Hematopoietic multipotent progenitor cell (in vitro differentiated cells): ENCODE data around the gene ELOVL4. TPM values are rescaled to one million over a fixed set of nuclear protein-coding genes. Genes with fewer than 3 reads are reported as not detected.

ENCODE experiments used
- DNase-seq, 3 donors: peaks; one replicate each; pipeline ENCODE4 v3.0.0-alpha.2; 2011 to 2015; ENCODE audit warnings: low read depth in 2 of 3, low spot score in 2 of 3
- total RNA-seq: library from RNA; depleted of rRNA; stranded (reverse); fragments of >200 nt; gene quantifications from one replicate; pipeline ENCODE4 v1.2.3, GENCODE V29; 2012

Gene ELOVL4
- total RNA-seq, 1 donor: under 0.01 TPM

DNA sequence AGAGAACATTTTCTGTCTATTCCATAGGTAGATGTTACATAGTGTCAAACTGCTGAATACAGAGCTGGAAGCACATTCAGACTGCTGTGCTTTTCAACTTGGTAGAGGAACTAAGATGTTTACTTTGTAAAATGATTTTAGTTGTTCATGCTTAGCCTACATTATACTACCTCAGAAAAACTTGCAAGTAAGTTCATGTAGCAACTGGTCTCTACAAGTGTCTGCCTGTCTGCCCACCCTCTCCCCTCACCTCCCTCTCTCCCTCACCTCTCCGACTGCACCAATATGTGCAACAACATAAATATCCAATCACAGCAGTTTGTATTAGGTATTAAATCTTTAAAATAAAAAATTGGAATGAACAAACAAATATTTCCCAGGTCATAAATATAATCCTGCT lies 25.3 kb downstream of the ELOVL4 start:
- no peak for DNase-seq

DNA sequence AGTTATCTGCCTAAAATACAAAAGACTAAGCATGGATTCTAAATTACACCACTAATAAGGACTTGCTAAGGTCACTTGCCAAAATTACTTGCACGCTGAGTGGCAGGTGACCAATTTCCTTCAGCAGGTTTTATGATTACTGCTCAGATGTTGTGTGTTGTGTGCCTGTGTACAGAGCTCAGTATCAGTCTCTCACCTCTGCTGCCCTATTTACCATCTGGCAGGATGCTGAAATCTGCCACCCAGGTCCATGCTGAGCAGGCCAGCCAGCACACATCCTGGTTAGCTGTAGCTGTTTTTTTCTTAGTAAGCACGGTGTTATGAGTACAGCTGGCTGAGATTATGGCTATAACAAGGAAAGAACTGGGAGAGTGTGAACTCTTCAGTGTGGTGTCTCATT lies 34.0 kb downstream of the ELOVL4 start:
- DNase-seq: no peak

DNA sequence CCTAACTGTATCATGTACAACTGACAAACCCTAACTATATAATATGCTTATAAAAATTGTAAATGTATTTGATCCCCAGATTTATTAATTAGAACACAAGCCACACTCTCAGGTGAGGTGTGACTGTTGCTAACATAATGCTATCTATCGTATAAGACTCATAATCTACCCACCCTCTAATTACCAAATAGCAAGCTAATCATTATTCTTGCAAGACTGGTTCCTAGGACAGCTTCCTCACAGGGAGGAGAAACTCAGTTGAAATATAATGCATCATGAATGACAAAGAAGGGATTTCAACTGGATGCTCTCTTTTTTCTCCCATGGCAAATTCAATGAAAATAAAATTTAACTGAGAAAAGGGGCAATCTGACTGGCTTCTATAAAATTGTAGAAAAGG lies 35.4 kb downstream of the ELOVL4 start:
- no peak for DNase-seq

DNA sequence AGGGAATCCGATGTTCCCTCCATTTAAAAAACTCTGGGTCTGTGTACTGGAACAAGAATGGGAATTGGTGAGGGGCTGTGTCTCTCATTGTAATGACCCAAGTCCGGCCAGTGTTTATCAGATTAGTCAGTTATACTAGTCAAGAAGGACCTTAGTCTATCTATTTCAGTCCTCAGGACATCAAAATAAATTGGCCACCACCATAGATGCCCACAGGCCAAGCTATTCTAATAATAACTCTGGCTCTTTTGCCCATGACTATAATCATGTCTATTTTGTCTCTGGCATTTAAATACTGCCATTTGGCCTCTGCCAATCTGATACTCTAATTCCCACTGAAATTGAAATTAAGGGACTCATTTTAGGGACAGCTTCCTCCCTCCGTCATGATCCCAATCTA lies 37.8 kb downstream of the ELOVL4 start:
- DNase-seq: no peak

DNA sequence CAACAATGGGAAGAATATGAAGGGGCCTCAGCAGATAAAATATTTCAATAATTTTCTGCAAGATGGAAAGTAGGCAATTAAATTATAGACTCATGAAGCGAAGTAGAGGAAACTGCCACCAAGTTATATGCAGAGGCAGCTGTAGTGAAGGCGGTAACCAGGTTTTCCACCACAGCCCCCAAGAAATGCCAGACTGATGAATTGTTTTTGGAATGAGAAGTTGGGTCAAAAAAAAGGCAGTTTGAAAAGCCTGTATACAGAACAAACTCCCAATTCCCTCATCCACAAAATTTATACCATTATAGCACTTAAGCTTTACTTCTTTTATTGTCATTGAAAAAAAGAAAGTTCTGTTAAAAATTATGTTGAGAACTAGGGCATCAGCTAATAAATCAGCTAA lies 45.3 kb downstream of the ELOVL4 start:
- DNase-seq: no peak

DNA sequence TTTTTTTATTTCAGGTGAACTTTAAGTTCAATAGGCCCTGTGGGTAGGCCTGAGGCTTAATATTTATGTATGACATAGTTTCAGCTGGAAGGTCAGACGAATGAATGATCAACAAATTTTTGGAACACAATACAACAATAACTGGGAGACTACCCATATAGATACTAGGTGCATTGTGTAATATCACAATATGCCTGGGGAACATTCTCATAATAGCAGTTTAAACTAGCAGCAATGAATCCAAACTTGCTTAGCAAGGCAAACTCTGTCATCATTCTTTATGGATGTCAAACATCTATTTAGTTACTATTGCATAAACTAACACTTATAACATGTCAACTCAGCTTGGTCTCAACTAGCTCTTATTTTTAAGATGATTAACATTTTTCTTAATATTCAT lies 49.3 kb downstream of the ELOVL4 start:
- no peak for DNase-seq

DNA sequence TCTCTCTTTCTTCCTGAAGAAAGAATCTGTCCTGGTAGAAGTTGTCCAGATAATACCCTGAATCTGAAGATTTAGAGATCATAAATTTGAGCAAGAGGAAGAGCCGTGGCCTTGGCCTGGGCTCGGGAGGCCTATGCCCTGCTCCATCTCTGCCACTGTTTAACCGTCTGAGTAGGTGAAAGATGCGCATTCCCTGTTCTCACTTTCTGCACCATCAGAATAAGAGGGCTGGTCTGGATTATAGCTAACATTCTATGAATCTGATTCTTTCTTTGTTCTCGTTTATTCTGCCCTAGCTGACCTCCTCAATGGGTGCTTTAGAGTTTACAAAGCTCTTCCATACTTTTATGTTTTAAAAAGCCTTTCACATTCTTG lies 51.3 kb downstream of the ELOVL4 start:
- no peak for DNase-seq

DNA sequence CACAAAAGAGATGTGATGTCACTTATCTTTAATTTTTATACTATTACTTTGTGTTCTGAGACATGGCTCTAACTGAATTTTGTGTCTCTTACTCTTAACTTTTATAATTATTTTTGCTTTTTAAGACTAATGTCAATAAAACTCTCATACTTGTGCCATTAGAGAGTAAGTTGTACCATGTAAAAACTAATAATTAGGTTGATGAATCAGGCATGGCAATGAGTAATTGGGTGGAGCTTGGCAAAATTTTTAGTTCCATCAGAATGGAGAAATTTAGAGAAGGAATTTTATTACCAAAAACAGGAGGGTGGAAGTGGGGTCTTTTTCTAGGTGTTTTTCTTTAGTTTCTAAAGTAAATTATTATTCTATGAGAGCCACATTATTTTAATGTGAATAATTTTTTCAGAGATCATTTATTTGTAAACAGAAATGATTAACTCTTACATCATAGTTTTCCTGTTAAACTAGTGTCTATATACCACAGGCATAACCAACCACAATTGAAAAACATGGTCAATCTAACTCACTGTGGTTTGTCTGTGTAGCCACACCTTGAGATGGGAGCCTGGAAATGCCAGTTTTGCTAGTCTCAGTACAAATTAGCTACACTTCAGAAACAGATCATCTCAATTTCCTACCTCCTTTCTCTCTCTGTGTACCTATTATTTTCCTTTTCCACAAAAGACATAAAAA lies 51.8 kb downstream of the ELOVL4 start:
- no peak for DNase-seq

DNA sequence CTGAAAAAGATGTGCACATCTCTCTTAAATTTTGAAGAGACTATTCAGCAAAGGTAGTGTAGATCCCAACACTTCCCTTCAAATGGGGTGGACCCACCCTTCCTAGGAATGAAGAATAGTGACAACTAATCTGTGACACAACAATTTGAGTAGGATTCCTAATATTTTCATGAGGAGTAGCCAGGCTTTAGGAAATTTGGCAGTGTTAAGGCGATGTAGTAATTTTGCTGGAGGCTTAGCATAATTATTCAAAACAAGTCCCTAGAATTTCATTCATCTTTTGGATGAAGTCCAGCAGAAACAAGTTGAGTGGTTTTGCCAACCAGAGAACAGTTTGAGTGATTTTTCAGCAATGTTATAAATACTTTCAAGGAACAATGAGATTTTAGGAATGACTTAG lies 52.4 kb downstream of the ELOVL4 start:
- no peak for DNase-seq

DNA sequence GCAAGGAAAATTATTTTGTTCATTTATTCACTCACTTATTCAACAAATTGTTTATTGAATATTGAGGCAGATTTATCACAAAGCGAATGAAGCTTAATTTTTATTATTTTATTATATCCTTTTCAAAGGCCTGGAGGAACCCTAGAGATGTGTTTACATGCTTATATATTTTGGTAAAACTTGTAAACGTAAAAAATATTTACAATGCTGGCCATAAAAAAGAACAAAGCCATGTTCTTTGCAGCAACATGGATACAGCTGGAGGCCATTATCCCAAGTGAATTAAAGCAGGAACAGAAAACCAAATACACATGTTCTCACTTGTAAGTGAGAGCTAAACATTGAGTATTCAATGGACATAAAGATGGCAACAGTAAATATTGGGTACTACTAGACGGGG lies 58.8 kb downstream of the ELOVL4 start:
- DNase-seq: no peak

DNA sequence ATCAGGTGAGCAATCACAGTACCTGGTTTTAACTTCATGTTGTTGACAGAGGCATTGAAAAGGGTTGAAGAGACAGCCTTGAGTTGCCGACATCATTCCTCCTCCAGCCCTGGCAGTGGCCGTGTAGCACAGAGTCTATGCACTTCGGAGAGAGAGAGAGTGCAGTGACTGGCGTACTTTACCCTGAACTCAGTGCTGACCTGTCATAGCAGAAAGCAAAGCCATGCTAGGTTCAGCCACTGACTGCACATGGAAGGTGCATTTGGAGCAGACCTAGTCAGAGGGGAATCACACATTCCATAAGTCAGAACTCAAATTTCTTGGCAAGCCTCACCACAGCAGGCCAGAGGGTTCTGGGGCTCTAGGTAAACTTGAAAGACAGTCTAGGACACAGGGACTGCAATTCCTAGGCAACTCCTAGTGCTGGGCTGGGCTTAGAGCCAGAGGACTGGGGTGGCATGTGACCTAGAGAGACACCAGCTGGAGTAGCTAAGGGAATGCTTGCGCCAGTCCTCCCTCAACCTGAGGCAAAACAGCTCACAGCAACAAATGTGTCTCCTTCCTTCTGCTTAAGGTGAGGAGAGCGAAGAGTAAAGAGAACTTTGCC lies 69.1 kb downstream of the ELOVL4 start:
- no peak for DNase-seq

DNA sequence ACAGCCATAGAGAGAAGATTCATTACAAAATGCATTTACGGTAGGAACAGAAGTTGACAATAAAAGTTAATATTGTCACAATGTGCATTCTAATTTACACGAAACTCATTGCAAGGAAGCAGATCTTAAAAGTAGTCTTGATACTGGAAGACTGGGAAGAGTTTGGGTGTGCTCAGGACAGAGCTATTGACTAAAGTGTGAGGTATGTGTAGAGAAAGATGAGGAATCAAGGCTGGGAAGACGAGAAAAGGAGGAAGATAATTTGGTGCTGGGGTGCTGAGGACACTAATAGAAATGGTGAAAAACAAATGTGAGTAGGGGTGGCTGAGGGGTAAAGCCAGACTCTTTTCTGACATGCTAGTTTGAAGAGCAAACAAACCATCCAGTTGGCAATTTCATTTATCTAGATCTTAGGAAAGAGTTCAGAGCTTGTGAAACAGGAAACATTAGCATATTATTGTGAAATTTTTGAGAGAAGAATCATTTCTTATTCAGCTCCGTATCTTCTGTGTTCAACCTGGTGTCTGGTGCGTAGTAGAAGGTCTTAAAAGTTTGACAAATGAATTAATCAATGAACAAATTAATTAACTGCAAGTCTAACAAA lies 72.7 kb downstream of the ELOVL4 start:
- no peak for DNase-seq

DNA sequence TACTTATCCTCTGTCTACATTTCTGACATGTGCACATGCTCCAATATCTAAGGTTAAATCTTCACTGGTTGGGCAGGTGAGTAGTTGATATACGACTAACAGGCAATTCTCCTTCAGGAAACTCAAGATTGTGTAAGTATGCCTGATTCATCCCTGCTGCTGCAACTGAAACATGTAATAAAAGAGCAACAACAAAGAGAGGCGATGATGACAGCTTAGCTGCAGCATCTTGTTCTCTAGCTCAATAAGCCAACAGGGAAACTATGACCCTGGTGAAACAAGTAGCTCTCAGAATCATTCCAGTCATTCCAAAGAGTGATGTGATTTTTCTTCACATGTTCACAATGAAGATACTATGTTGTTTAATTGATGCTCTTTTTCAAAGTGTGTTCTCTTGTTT lies 74.4 kb downstream of the ELOVL4 start:
- no peak for DNase-seq

DNA sequence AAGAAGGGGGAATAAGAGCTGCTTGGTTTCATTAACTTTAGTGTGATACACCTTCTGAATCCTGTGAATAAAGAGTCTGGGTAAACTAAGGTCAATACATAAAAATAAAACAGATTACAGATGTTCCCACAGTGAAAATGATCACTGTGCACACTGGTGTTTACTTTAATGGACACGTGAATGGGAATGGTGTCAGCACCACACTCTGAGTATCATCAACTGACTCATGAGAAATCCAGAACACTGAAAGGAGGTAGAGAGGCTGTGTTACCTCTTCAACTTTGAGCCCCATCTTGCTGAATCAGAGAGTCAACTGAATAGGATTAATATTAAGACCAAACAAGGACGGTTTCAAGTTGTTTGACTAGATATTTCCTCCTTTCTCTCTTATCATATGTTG lies 75.0 kb downstream of the ELOVL4 start:
- no peak for DNase-seq

DNA sequence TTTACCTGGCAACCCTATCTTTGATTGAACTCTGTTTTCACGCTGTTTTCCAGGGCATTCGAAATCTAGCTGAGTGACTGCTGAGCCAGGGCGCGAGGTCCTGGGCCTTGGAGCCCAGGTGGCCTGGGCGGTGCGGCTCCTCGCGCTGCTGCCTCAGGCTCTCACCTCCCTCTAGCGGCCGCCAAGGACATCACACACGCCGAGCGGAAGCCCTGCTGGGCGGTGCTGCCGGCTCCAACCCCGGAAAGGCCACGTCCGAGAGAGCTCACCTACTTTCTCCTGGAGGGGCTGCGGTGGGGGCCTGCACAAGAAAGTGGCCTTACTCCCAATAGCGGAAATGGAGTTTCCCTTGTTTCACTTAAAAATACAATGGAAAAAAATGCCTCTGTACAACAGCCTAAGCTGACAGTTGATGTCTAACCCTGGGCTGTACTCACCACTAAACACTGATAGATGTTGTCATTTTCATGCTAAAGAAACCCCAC lies 77.7 kb downstream of the ELOVL4 start:
- DNase-seq: peak; percentile 44 to 75 (median 66)

DNA sequence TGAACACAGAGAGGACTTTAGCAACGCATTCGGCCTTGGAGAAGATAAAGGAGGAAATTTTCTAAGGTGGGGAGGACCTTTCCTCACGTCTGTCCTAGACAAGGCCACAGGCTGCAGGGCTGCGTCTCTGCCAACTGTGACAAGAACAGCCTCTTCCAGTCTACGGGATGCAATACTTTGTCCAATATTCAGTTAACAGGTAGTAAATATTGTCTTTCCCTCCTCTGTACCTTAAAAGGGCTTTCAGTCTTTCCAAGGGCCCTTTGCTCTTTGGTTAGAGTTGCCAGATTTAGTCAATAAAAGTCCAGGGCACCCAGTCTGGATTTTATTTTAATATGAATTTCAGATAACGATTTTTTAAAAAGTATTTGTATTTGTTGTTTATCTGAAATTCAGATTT lies 78.2 kb downstream of the ELOVL4 start:
- no peak for DNase-seq

DNA sequence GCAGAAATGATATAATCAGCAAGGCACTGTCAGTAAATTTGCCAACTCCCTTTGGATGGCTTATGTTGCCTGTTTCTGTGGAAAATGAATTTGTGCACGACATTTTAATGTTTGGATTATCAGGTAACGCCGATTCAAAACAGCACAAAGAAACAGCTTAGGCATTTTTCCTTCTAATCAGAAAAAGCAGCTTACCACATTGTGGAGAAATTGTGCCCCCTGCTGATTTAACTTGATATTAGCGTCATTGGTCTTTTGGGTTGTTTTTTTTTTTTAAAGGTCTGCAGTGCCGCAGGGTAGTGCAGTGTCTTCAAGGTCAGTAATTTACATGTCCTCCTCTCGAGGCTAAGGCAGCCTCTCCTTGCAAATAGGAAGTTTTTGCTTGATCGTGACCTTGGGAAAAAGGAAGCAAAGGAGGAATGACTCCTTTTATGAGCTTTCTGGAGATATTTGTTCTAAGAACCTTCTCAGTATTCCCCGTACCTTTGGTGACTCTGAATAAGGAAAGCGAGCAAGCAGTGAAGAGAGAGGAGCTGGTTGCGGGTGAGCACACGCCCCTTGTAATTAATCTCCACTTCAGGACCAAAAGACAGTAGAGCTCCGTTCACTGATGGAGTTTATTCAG lies 79.1 kb downstream of the ELOVL4 start:
- peak; percentile 10 to 89 (median 62) for DNase-seq

Other genes starting within 250 kb of the ELOVL4 start
- gene TTK, start 57.1 kb upstream of the ELOVL4 start, total RNA-seq: 1.3 TPM
- gene BCKDHB, start 159.1 kb upstream of the ELOVL4 start, total RNA-seq: 10.2 TPM